SJCRH30 (cell line): ENCODE measurements around the gene IL12A. TPM values are rescaled to one million over a fixed set of nuclear protein-coding genes. Genes with fewer than 3 reads are reported as not detected.

Experiments used
- DNase-seq, 2 experiments: peaks; one replicate each; pipeline ENCODE4 v3.0.0-alpha.2; 2015 to 2020
- H3K27ac ChIP-seq: fragments of 250-450 bp; sonication (Bioruptor Pico); 2 replicates; pipeline ENCODE4 v1.5.1; 2020; ENCODE audit warnings: mild to moderate bottlenecking, moderate library complexity
- H3K27me3 ChIP-seq: fragments of 250-450 bp; sonication (Bioruptor Pico); 2 replicates; pipeline ENCODE4 v1.5.1; 2020; ENCODE audit warnings: mild to moderate bottlenecking, moderate library complexity
- H3K36me3 ChIP-seq: fragments of 250-450 bp; sonication (Bioruptor Pico); 2 replicates; pipeline ENCODE4 v1.5.1; 2020; ENCODE audit warnings: mild to moderate bottlenecking, moderate library complexity
- H3K4me1 ChIP-seq: fragments of 250-450 bp; sonication (Bioruptor Pico); 2 replicates; pipeline ENCODE4 v1.5.1; 2020; ENCODE audit warnings: mild to moderate bottlenecking, moderate library complexity
- H3K4me3 ChIP-seq: fragments of 250-450 bp; sonication (Bioruptor Pico); 2 replicates; pipeline ENCODE4 v1.5.1; 2020; ENCODE audit warnings: mild to moderate bottlenecking, moderate library complexity
- H3K9me3 ChIP-seq: fragments of 250-450 bp; sonication (Bioruptor Pico); replicated peaks from 2 replicates; pipeline ENCODE4 v1.5.1; 2020; ENCODE audit warnings: mild to moderate bottlenecking, moderate library complexity
- total RNA-seq: library from RNA; depleted of rRNA; stranded (reverse); fragments of >200 nt; shearing (Covaris generic); gene quantifications from 2 replicates; pipeline ENCODE4 v1.2.3, GENCODE V29; 2014

The IL12A gene
- total RNA-seq, 1 experiment from 2014 or later, result not detected

- H3K36me3 ChIP-seq, result no peaks in the 10 kb centered on the region
- H3K27ac ChIP-seq, result no peak overlapping the region
- no peaks in the 10 kb centered on the region for H3K27me3 ChIP-seq
- H3K4me3 ChIP-seq, result no peak overlapping the region
- H3K4me1 ChIP-seq, result peaks cover 10% of the 10 kb centered on the region
- no peaks in the 10 kb centered on the region for H3K9me3 ChIP-seq
- peak; percentile 58 to 76 for DNase-seq
These were observed 15.0 kb downstream of the IL12A start for GRCh38 chr3:160003520-160004128.

- no peak for DNase-seq
- Histone ChIP-seq H3K27ac (no peak overlapping the region), H3K27me3 (no peaks in the 10 kb centered on the region), H3K4me1 (peaks cover 10% of the 10 kb centered on the region), H3K36me3 (no peaks in the 10 kb centered on the region), H3K4me3 (no peak overlapping the region), H3K9me3 (no peaks in the 10 kb centered on the region)
These were observed 16.4 kb downstream of the IL12A start for GRCh38 chr3:160005004-160005403.

- Histone ChIP-seq H3K27me3 (no peaks in the 10 kb centered on the region), H3K36me3 (no peaks in the 10 kb centered on the region), H3K4me3 (no peak overlapping the region), H3K4me1 (peaks cover 7% of the 10 kb centered on the region), H3K27ac (no peak overlapping the region), H3K9me3 (no peaks in the 10 kb centered on the region)
- DNase-seq, result peak; percentile 34 to 75
These were observed 17.9 kb downstream of the IL12A start for GRCh38 chr3:160006282-160007163.

- Histone ChIP-seq H3K9me3 (no peaks in the 10 kb centered on the region), H3K27ac (no peak overlapping the region), H3K4me3 (no peak overlapping the region), H3K4me1 (no peaks in the 10 kb centered on the region), H3K36me3 (no peaks in the 10 kb centered on the region), H3K27me3 (no peaks in the 10 kb centered on the region)
- DNase-seq, result no peak
These were observed 20.3 kb downstream of the IL12A start for GRCh38 chr3:160008961-160009360.

GRCh38 chr3:160009525-160009924, 20.9 kb downstream of the IL12A start:
- H3K27ac ChIP-seq, result no peak overlapping the region
- no peak for DNase-seq
- no peaks in the 10 kb centered on the region for H3K4me1 ChIP-seq
- no peak overlapping the region for H3K4me3 ChIP-seq
- no peaks in the 10 kb centered on the region for H3K36me3 ChIP-seq
- H3K9me3 ChIP-seq, result no peaks in the 10 kb centered on the region
- no peaks in the 10 kb centered on the region for H3K27me3 ChIP-seq

GRCh38 chr3:160010578-160010977, 21.9 kb downstream of the IL12A start:
- H3K27ac ChIP-seq, result no peak overlapping the region
- no peaks in the 10 kb centered on the region for H3K9me3 ChIP-seq
- no peak overlapping the region for H3K4me3 ChIP-seq
- DNase-seq, result no peak
- no peaks in the 10 kb centered on the region for H3K27me3 ChIP-seq
- H3K36me3 ChIP-seq, result no peaks in the 10 kb centered on the region
- H3K4me1 ChIP-seq, result no peaks in the 10 kb centered on the region

- H3K4me3 ChIP-seq, result no peak overlapping the region
- DNase-seq, result no peak
These were observed 23.5 kb downstream of the IL12A start for GRCh38 chr3:160012108-160012507.

GRCh38 chr3:160016972-160017371, 28.3 kb downstream of the IL12A start:
- H3K27me3 ChIP-seq, result no peaks in the 10 kb centered on the region
- H3K4me3 ChIP-seq, result no peak overlapping the region
- H3K27ac ChIP-seq, result no peak overlapping the region
- no peaks in the 10 kb centered on the region for H3K9me3 ChIP-seq
- no peaks in the 10 kb centered on the region for H3K36me3 ChIP-seq
- H3K4me1 ChIP-seq, result peaks cover 4% of the 10 kb centered on the region; the same call in 1 of the 2 replicates
- no peak for DNase-seq

More at GRCh38 chr3:160012108-160012507, 23.5 kb downstream of the IL12A start:
- peaks cover 4% of the 10 kb centered on the region; the same call in 1 of the 2 replicates for H3K4me1 ChIP-seq
- no peaks in the 10 kb centered on the region for H3K27me3 ChIP-seq
- no peaks in the 10 kb centered on the region for H3K36me3 ChIP-seq
- no peaks in the 10 kb centered on the region for H3K9me3 ChIP-seq
- H3K27ac ChIP-seq, result no peak overlapping the region

- no peaks in the 10 kb centered on the region for H3K36me3 ChIP-seq
- H3K27me3 ChIP-seq, result no peaks in the 10 kb centered on the region
- no peaks in the 10 kb centered on the region for H3K9me3 ChIP-seq
- no peak for DNase-seq
- no peak overlapping the region for H3K4me3 ChIP-seq
- peaks cover 4% of the 10 kb centered on the region; the same call in 1 of the 2 replicates for H3K4me1 ChIP-seq
- no peak overlapping the region for H3K27ac ChIP-seq
These were observed 30.3 kb downstream of the IL12A start for GRCh38 chr3:160018959-160019358.

GRCh38 chr3:160020057-160020711, 31.5 kb downstream of the IL12A start:
- H3K4me1 ChIP-seq, result peaks cover 4% of the 10 kb centered on the region; the same call in 1 of the 2 replicates
- H3K27me3 ChIP-seq, result no peaks in the 10 kb centered on the region
- H3K4me3 ChIP-seq, result no peak overlapping the region
- no peak overlapping the region for H3K27ac ChIP-seq
- H3K9me3 ChIP-seq, result no peaks in the 10 kb centered on the region
- no peaks in the 10 kb centered on the region for H3K36me3 ChIP-seq
- DNase-seq, result no peak

- H3K27me3 ChIP-seq, result no peaks in the 10 kb centered on the region
- H3K27ac ChIP-seq, result no peak overlapping the region
- H3K9me3 ChIP-seq, result no peaks in the 10 kb centered on the region
- H3K4me1 ChIP-seq, result no peaks in the 10 kb centered on the region
- H3K4me3 ChIP-seq, result no peak overlapping the region
- H3K36me3 ChIP-seq, result no peaks in the 10 kb centered on the region
- no peak for DNase-seq
These were observed 33.4 kb downstream of the IL12A start for GRCh38 chr3:160022068-160022467.

- no peaks in the 10 kb centered on the region for H3K36me3 ChIP-seq
- H3K4me3 ChIP-seq, result no peak overlapping the region
- no peaks in the 10 kb centered on the region for H3K9me3 ChIP-seq
- DNase-seq, result no peak
- no peaks in the 10 kb centered on the region for H3K4me1 ChIP-seq
- H3K27me3 ChIP-seq, result no peaks in the 10 kb centered on the region
- no peak overlapping the region for H3K27ac ChIP-seq
These were observed 34.8 kb downstream of the IL12A start for GRCh38 chr3:160023476-160023875.

- Histone ChIP-seq H3K4me3 (no peak overlapping the region), H3K36me3 (no peaks in the 10 kb centered on the region), H3K27ac (no peak overlapping the region), H3K4me1 (no peaks in the 10 kb centered on the region), H3K9me3 (no peaks in the 10 kb centered on the region), H3K27me3 (no peaks in the 10 kb centered on the region)
- no peak for DNase-seq
These were observed 39.0 kb downstream of the IL12A start for GRCh38 chr3:160027541-160028195.

GRCh38 chr3:160035757-160036156, 47.1 kb downstream of the IL12A start:
- H3K36me3 ChIP-seq, result no peaks in the 10 kb centered on the region
- H3K4me3 ChIP-seq, result no peak overlapping the region
- no peaks in the 10 kb centered on the region for H3K27me3 ChIP-seq
- no peak for DNase-seq
- no peaks in the 10 kb centered on the region for H3K4me1 ChIP-seq
- H3K9me3 ChIP-seq, result no peaks in the 10 kb centered on the region
- H3K27ac ChIP-seq, result no peak overlapping the region
